ENCODE results near the gene AFG1L. TPM values are rescaled to one million over a fixed set of nuclear protein-coding genes. Genes with fewer than 3 reads are reported as not detected.
"Not testable (repeated sequence)": the region's sequence is repeated elsewhere in the genome, so short reads cannot be mapped to it uniquely, and the experiment has no call there.

The AFG1L gene
- total RNA-seq, 2 donors from 2014 or later: 10.5 to 11.1 TPM

- peaks cover 4% of the 10 kb centered on the region for H3K36me3 ChIP-seq (ENCODE audit: control insufficient read depth, insufficient read depth, low read length)
- peak within 1 kb of the TSS; percentile 80 for H3K4me3 ChIP-seq (ENCODE audit: low read length)
- TF ChIP-seq, protein P1, sequence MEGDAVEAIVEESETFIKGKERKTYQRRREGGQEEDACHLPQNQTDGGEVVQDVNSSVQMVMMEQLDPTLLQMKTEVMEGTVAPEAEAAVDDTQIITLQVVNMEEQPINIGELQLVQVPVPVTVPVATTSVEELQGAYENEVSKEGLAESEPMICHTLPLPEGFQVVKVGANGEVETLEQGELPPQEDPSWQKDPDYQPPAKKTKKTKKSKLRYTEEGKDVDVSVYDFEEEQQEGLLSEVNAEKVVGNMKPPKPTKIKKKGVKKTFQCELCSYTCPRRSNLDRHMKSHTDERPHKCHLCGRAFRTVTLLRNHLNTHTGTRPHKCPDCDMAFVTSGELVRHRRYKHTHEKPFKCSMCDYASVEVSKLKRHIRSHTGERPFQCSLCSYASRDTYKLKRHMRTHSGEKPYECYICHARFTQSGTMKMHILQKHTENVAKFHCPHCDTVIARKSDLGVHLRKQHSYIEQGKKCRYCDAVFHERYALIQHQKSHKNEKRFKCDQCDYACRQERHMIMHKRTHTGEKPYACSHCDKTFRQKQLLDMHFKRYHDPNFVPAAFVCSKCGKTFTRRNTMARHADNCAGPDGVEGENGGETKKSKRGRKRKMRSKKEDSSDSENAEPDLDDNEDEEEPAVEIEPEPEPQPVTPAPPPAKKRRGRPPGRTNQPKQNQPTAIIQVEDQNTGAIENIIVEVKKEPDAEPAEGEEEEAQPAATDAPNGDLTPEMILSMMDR (conservative IDR thresholded peaks at IDR 0.05): peak; percentile 10
- Mint-ChIP-seq H3K4me1 (no peaks in the 10 kb centered on the region), H3K27ac (peak within 1 kb of the TSS; percentile 95), H3K9me3 (no peaks in the 10 kb centered on the region), H3K27me3 (ENCODE audit: insufficient read depth) (peaks cover 6% of the 10 kb centered on the region), H3K4me3 (peak within 1 kb of the TSS; percentile 67), H3K36me3 (ENCODE audit: low read depth) (no peaks in the 10 kb centered on the region)
- peak; percentile 98 for DNase-seq
- peak within 1 kb of the TSS; percentile 66 for H3K9ac ChIP-seq (ENCODE audit: extremely low read depth, low read length, poor library complexity, severe bottlenecking)
- H3K9me3 ChIP-seq (ENCODE audit: control insufficient read depth, low read length): no peaks in the 10 kb centered on the region
- 0 to 1% methylated on average over 23 to 83 of the region's 83 CpGs for WGBS, 2 experiments (ENCODE audit: insufficient coverage in 1 of 2, insufficient read length in 1 of 2)
- H3K27me3 ChIP-seq (ENCODE audit: control insufficient read depth, insufficient read depth, low read length, poor library complexity, severe bottlenecking): no peaks in the 10 kb centered on the region
- H3K4me1 ChIP-seq (ENCODE audit: control insufficient read depth, insufficient read depth, low read length): no peaks in the 10 kb centered on the region
- H3K27ac ChIP-seq (ENCODE audit: low read depth, low read length): peak within 1 kb of the TSS; percentile 88
Observed at GRCh38 chr6:108260809-108261569, 33.9 kb upstream of the AFG1L start, which contains the start of gene SNX3. SNX3 (minus strand) TSS chr6:108261040; CDS start chr6:108260921, 119 bp downstream.

- H3K36me3 ChIP-seq (ENCODE audit: control insufficient read depth, insufficient read depth, low read length): peaks cover 3% of the 10 kb centered on the region
- TF ChIP-seq, protein P1 (conservative IDR thresholded peaks at IDR 0.05): no peak
- no peak overlapping the region for H3K4me3 ChIP-seq (ENCODE audit: low read length)
- H3K4me1 ChIP-seq (ENCODE audit: control insufficient read depth, insufficient read depth, low read length): no peaks in the 10 kb centered on the region
- Mint-ChIP-seq H3K4me1 (no peaks in the 10 kb centered on the region), H3K4me3 (no peak overlapping the region), H3K36me3 (ENCODE audit: low read depth) (no peaks in the 10 kb centered on the region), H3K9me3 (no peaks in the 10 kb centered on the region), H3K27ac (no peak overlapping the region), H3K27me3 (ENCODE audit: insufficient read depth) (peaks cover 6% of the 10 kb centered on the region)
- no peak overlapping the region for H3K27ac ChIP-seq (ENCODE audit: low read depth, low read length)
- 87 to 93% methylated on average over 2 of the region's 2 CpGs for WGBS, 2 experiments (ENCODE audit: insufficient coverage in 1 of 2, insufficient read length in 1 of 2)
- no peak overlapping the region for H3K9ac ChIP-seq (ENCODE audit: extremely low read depth, low read length, poor library complexity, severe bottlenecking)
- DNase-seq: no peak
- no peaks in the 10 kb centered on the region for H3K27me3 ChIP-seq (ENCODE audit: control insufficient read depth, insufficient read depth, low read length, poor library complexity, severe bottlenecking)
- no peaks in the 10 kb centered on the region for H3K9me3 ChIP-seq (ENCODE audit: control insufficient read depth, low read length)
Observed at GRCh38 chr6:108263371-108263770, 31.5 kb upstream of the AFG1L start.

DNA sequence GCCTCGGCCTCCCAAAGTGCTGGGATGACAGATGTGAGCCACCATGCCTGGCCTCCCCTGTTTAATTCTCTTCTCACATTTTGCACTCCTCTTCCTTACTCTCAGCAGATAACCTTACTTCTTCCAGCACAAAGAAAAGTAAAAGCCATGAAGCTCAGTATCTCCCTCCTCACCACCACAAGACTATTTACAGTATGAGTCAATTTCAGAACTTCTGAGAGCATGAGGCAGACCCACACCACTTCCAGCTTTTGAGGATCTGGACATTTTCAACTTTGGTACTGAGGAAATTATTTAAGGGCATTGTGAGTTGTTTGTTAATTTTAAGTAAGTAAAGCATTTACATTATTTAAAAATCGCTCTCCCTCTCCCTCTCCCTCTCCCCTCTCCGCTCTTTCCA, 26.0 kb upstream of the AFG1L start:
- H3K27ac ChIP-seq (ENCODE audit: low read depth, low read length): no peak overlapping the region
- TF ChIP-seq, protein P1 (conservative IDR thresholded peaks at IDR 0.05): no peak
- Mint-ChIP-seq H3K9me3 (peaks cover 9% of the 10 kb centered on the region), H3K27me3 (ENCODE audit: insufficient read depth) (peaks cover 4% of the 10 kb centered on the region), H3K4me1 (no peaks in the 10 kb centered on the region), H3K36me3 (ENCODE audit: low read depth) (no peaks in the 10 kb centered on the region), H3K27ac (no peak overlapping the region), H3K4me3 (no peak overlapping the region)
- DNase-seq: no peak
- H3K27me3 ChIP-seq (ENCODE audit: control insufficient read depth, insufficient read depth, low read length, poor library complexity, severe bottlenecking): no peaks in the 10 kb centered on the region
- H3K4me1 ChIP-seq (ENCODE audit: control insufficient read depth, insufficient read depth, low read length): no peaks in the 10 kb centered on the region
- no peak overlapping the region for H3K4me3 ChIP-seq (ENCODE audit: low read length)
- no peaks in the 10 kb centered on the region for H3K36me3 ChIP-seq (ENCODE audit: control insufficient read depth, insufficient read depth, low read length)
- H3K9ac ChIP-seq (ENCODE audit: extremely low read depth, low read length, poor library complexity, severe bottlenecking): no peak overlapping the region
- H3K9me3 ChIP-seq (ENCODE audit: control insufficient read depth, low read length): no peaks in the 10 kb centered on the region
- WGBS, 2 experiments (ENCODE audit: insufficient coverage in 1 of 2, insufficient read length in 1 of 2): 92% methylated on average over 3 of the region's 3 CpGs; no CpG with 5 or more reads in 1 of the 2 experiments

GRCh38 chr6:108269955-108270354, 24.9 kb upstream of the AFG1L start:
- not testable (repeated sequence) for DNase-seq; H3K4me3 ChIP-seq (ENCODE audit: low read length); H3K36me3 ChIP-seq (ENCODE audit: control insufficient read depth, insufficient read depth, low read length); H3K4me1 Mint-ChIP-seq; H3K9me3 ChIP-seq (ENCODE audit: control insufficient read depth, low read length); H3K9me3 Mint-ChIP-seq; H3K27me3 ChIP-seq (ENCODE audit: control insufficient read depth, insufficient read depth, low read length, poor library complexity, severe bottlenecking); H3K4me1 ChIP-seq (ENCODE audit: control insufficient read depth, insufficient read depth, low read length); H3K4me3 Mint-ChIP-seq; H3K27ac ChIP-seq (ENCODE audit: low read depth, low read length); H3K9ac ChIP-seq (ENCODE audit: extremely low read depth, low read length, poor library complexity, severe bottlenecking); H3K27me3 Mint-ChIP-seq (ENCODE audit: insufficient read depth); H3K36me3 Mint-ChIP-seq (ENCODE audit: low read depth); H3K27ac Mint-ChIP-seq
- WGBS, 2 experiments (ENCODE audit: insufficient coverage in 1 of 2, insufficient read length in 1 of 2): 97% methylated on average over 26 of the region's 31 CpGs; no CpG with 5 or more reads in 1 of the 2 experiments

Data from endodermal cell (in vitro differentiated cells).